Caco-2 (cell line): ENCODE data around the gene RGS10. TPM values are rescaled to one million over a fixed set of nuclear protein-coding genes. Genes with fewer than 3 reads are reported as not detected.

ENCODE experiments used
- BruUV-seq: library from RNA; stranded (reverse); fragments of 400-500 nt; replicated peaks from 2 replicates; lab custom pipeline; 2021; lab: Mats Ljungman, UMichigan
- CTCF ChIA-PET: fragments of 300-600 bp; sonication (Branson Sonifier 250); formaldehyde crosslinking; loops from one replicate; lab custom pipeline; 2022; ENCODE audit warnings: antibody characterized with exemption; lab: Charles Lee
- POLR2A ChIA-PET: fragments of 300-600 bp; sonication (Branson Sonifier 250); formaldehyde crosslinking; loops from one replicate; lab custom pipeline; 2022; ENCODE audit warnings: antibody characterized with exemption; lab: Charles Lee
- DNase-seq, 2 experiments: peaks; one replicate each; pipeline versions ENCODE4 v3.0.0 to v3.0.0-alpha.2; 2020 to 2022
- H3K27me3 ChIP-seq: replicated peaks from 2 replicates; pipeline ENCODE4 v1.6.0; 2011; ENCODE audit warnings: low read length; ENCODE audit not compliant: control insufficient read depth, insufficient read depth
- H3K36me3 ChIP-seq: 2 replicates; pipeline ENCODE4 v1.5.1; 2011; ENCODE audit warnings: low read length; ENCODE audit not compliant: control insufficient read depth, insufficient read depth
- H3K4me1 ChIP-seq: fragments of 250-450 bp; sonication (Bioruptor Pico); 2 replicates; pipeline ENCODE4 v1.5.1; 2020; ENCODE audit warnings: mild to moderate bottlenecking
- H3K4me3 ChIP-seq: 2 replicates; pipeline ENCODE4 v1.5.1; 2011; ENCODE audit warnings: low read depth, mild to moderate bottlenecking, control low read depth, low read length
- H3K9me3 ChIP-seq: fragments of 250-450 bp; sonication (Bioruptor Pico); 2 replicates; pipeline ENCODE4 v1.5.1; 2020; ENCODE audit warnings: mild to moderate bottlenecking, moderate library complexity
- H3K27ac Mint-ChIP-seq: one replicate; pipeline ENCODE4 v1.8.0; 2022; ENCODE audit warnings: mixed read lengths; ENCODE audit not compliant: unreplicated experiment
- H3K27me3 Mint-ChIP-seq: one replicate; pipeline ENCODE4 v1.8.0; 2022; ENCODE audit warnings: mixed read lengths; ENCODE audit not compliant: insufficient read depth, unreplicated experiment
- H3K36me3 Mint-ChIP-seq: one replicate; pipeline ENCODE4 v1.8.0; 2022; ENCODE audit warnings: mild to moderate bottlenecking, mixed read lengths; ENCODE audit not compliant: insufficient read depth, unreplicated experiment
- H3K4me1 Mint-ChIP-seq: one replicate; pipeline ENCODE4 v1.8.0; 2022; ENCODE audit warnings: low read depth, mixed read lengths; ENCODE audit not compliant: unreplicated experiment
- H3K4me3 Mint-ChIP-seq: one replicate; pipeline ENCODE4 v1.8.0; 2022; ENCODE audit warnings: mild to moderate bottlenecking, moderate library complexity, mixed read lengths; ENCODE audit not compliant: unreplicated experiment
- H3K9me3 Mint-ChIP-seq: one replicate; pipeline ENCODE4 v1.8.0; 2022; ENCODE audit warnings: mixed read lengths; ENCODE audit not compliant: unreplicated experiment
- intact Hi-C: fragments of 100-400 bp; cut with micrococcal nuclease; formaldehyde crosslinking; loops from one replicate; pipeline ENCODE4 v1.10.0; 2022; ENCODE audit not compliant: unreplicated experiment
- total RNA-seq: library from RNA; stranded (reverse); gene quantifications from 2 replicates; pipeline ENCODE4 v1.2.3, GENCODE V29; 2022
- TF ChIP-seq, protein P1 (sequence below), 2 experiments: fragments of 200-600 bp in 1 of 2; IDR thresholded peaks; 1 replicate in 1 of 2; 2 replicates in 1 of 2; pipeline versions ENCODE4 v1.5.1 to v1.8.0; 2011 to 2022; ENCODE audit warnings: antibody characterized with exemption in 1 of 2, control low read depth in 1 of 2, inconsistent platforms in 1 of 2, low read depth in 1 of 2, low read length in 1 of 2, mild to moderate bottlenecking in 1 of 2, moderate library complexity in 1 of 2; ENCODE audit not compliant: insufficient read depth in 1 of 2, severe bottlenecking in 1 of 2, unreplicated experiment in 1 of 2

The RGS10 gene
- total RNA-seq, 1 experiment from 2014 or later: 23.2 TPM

GRCh38 chr10:119550827-119551226 lies 8.3 kb upstream of the RGS10 start:
- no TSS peak for BruUV-seq
- H3K4me3 ChIP-seq: no peak overlapping the region
- no peaks in the 10 kb centered on the region for H3K36me3 ChIP-seq
- H3K9me3 Mint-ChIP-seq: no peaks in the 10 kb centered on the region
- intact Hi-C loops: no loop called here
- no peak overlapping the region for H3K4me3 Mint-ChIP-seq
- TF ChIP-seq, protein P1, sequence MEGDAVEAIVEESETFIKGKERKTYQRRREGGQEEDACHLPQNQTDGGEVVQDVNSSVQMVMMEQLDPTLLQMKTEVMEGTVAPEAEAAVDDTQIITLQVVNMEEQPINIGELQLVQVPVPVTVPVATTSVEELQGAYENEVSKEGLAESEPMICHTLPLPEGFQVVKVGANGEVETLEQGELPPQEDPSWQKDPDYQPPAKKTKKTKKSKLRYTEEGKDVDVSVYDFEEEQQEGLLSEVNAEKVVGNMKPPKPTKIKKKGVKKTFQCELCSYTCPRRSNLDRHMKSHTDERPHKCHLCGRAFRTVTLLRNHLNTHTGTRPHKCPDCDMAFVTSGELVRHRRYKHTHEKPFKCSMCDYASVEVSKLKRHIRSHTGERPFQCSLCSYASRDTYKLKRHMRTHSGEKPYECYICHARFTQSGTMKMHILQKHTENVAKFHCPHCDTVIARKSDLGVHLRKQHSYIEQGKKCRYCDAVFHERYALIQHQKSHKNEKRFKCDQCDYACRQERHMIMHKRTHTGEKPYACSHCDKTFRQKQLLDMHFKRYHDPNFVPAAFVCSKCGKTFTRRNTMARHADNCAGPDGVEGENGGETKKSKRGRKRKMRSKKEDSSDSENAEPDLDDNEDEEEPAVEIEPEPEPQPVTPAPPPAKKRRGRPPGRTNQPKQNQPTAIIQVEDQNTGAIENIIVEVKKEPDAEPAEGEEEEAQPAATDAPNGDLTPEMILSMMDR (IDR thresholded peaks at IDR 0.05; ENCODE audit: insufficient read depth in 1 of 2, low read depth in 1 of 2, low read length in 1 of 2, severe bottlenecking in 1 of 2, unreplicated experiment in 1 of 2): no peak
- no peak overlapping the region for H3K27ac Mint-ChIP-seq
- no peaks in the 10 kb centered on the region for H3K9me3 ChIP-seq
- H3K27me3 ChIP-seq: no peaks in the 10 kb centered on the region
- ChIA-PET CTCF (no interaction called here), POLR2A (no interaction called here)
- H3K27me3 Mint-ChIP-seq: peaks cover 8% of the 10 kb centered on the region
- H3K36me3 Mint-ChIP-seq: no peaks in the 10 kb centered on the region
- no peaks in the 10 kb centered on the region for H3K4me1 ChIP-seq
- DNase-seq: no peak
- no peaks in the 10 kb centered on the region for H3K4me1 Mint-ChIP-seq

- TF ChIP-seq, protein P1 (IDR thresholded peaks at IDR 0.05; ENCODE audit: insufficient read depth in 1 of 2, low read depth in 1 of 2, low read length in 1 of 2, severe bottlenecking in 1 of 2, unreplicated experiment in 1 of 2): no peak
- H3K9me3 ChIP-seq: no peaks in the 10 kb centered on the region
- Mint-ChIP-seq H3K4me1 (no peaks in the 10 kb centered on the region), H3K9me3 (no peaks in the 10 kb centered on the region), H3K27ac (no peak overlapping the region), H3K27me3 (peaks cover 8% of the 10 kb centered on the region), H3K4me3 (no peak overlapping the region), H3K36me3 (no peaks in the 10 kb centered on the region)
- BruUV-seq: no TSS peak
- intact Hi-C loops: no loop called here
- no peak for DNase-seq
- no peaks in the 10 kb centered on the region for H3K36me3 ChIP-seq
- POLR2A ChIA-PET: no interaction called here
- H3K4me3 ChIP-seq: no peak overlapping the region
- no peaks in the 10 kb centered on the region for H3K4me1 ChIP-seq
- CTCF ChIA-PET: no interaction called here
- no peaks in the 10 kb centered on the region for H3K27me3 ChIP-seq
Observed at GRCh38 chr10:119549247-119549999, 6.9 kb upstream of the RGS10 start.

GRCh38 chr10:119546009-119546408 lies 3.5 kb upstream of the RGS10 start:
- Mint-ChIP-seq H3K9me3 (no peaks in the 10 kb centered on the region), H3K27me3 (peaks cover 4% of the 10 kb centered on the region), H3K4me1 (peaks cover 9% of the 10 kb centered on the region), H3K4me3 (no peak overlapping the region), H3K36me3 (peaks cover 8% of the 10 kb centered on the region), H3K27ac (no peak overlapping the region)
- intact Hi-C loops: no loop called here
- BruUV-seq: no TSS peak
- Histone ChIP-seq H3K4me1 (peaks cover 5% of the 10 kb centered on the region; the same call in 1 of the 2 replicates), H3K4me3 (no peak overlapping the region), H3K27me3 (no peaks in the 10 kb centered on the region), H3K36me3 (no peaks in the 10 kb centered on the region), H3K9me3 (no peaks in the 10 kb centered on the region)
- TF ChIP-seq, protein P1 (IDR thresholded peaks at IDR 0.05; ENCODE audit: insufficient read depth in 1 of 2, low read depth in 1 of 2, low read length in 1 of 2, severe bottlenecking in 1 of 2, unreplicated experiment in 1 of 2): no peak
- ChIA-PET CTCF (interaction anchor here (1.0 kb wide), 1 partner anchor 56 kb away, joined by 3 read pairs; no protein-coding TSS in a partner anchor), POLR2A (no interaction called here)
- no peak for DNase-seq
